Fibroblast of skin of back (primary cell): Measurements from ENCODE around the gene CACNA1A.

Source experiments
- DNase-seq: peaks from one replicate; pipeline ENCODE4 v3.0.0-alpha.2; 2013

Gene CACNA1A

GRCh38 chr19:13303381-13304129 is 202.7 kb downstream of the CACNA1A start:
- DNase-seq: no peak

- DNase-seq: no peak
These were observed 203.6 kb downstream of the CACNA1A start for GRCh38 chr19:13302526-13303270.

GRCh38 chr19:13301627-13302334 is 204.5 kb downstream of the CACNA1A start:
- DNase-seq: no peak

- no peak for DNase-seq
These were observed 205.8 kb downstream of the CACNA1A start for GRCh38 chr19:13300421-13301030.

- DNase-seq: no peak
These were observed 206.4 kb downstream of the CACNA1A start for GRCh38 chr19:13299838-13300237.

GRCh38 chr19:13298565-13299481 is 207.5 kb downstream of the CACNA1A start:
- DNase-seq: no peak

- DNase-seq: no peak
These were observed 209.3 kb downstream of the CACNA1A start for GRCh38 chr19:13297023-13297422.

- DNase-seq: no peak
These were observed 211.3 kb downstream of the CACNA1A start for GRCh38 chr19:13294812-13295567.

- DNase-seq: no peak
These were observed 214.4 kb downstream of the CACNA1A start for GRCh38 chr19:13291913-13292312.

- no peak for DNase-seq
These were observed 215.5 kb downstream of the CACNA1A start for GRCh38 chr19:13290741-13291140.

GRCh38 chr19:13289295-13289694 is 217.0 kb downstream of the CACNA1A start:
- no peak for DNase-seq

GRCh38 chr19:13286195-13286985 is 219.9 kb downstream of the CACNA1A start:
- DNase-seq: no peak

GRCh38 chr19:13284929-13285928 is 221.1 kb downstream of the CACNA1A start:
- no peak for DNase-seq

- no peak for DNase-seq
These were observed 222.4 kb downstream of the CACNA1A start for GRCh38 chr19:13283871-13284270.

GRCh38 chr19:13282486-13283065 is 223.7 kb downstream of the CACNA1A start:
- DNase-seq: no peak

- peak; percentile 20 for DNase-seq
These were observed 224.6 kb downstream of the CACNA1A start for GRCh38 chr19:13281567-13282291.

- peak; percentile 74 for DNase-seq
These were observed 229.0 kb downstream of the CACNA1A start for GRCh38 chr19:13277104-13277809.
